OCI-LY7 (cell line): ENCODE measurements around the gene NOXRED1. TPM values are rescaled to one million over a fixed set of nuclear protein-coding genes. Genes with fewer than 3 reads are reported as not detected.

Experiments used
- BruUV-seq: library from RNA; stranded (reverse); fragments of 400-500 nt; replicated peaks from 2 replicates; lab custom pipeline; 2021; lab: Mats Ljungman, UMichigan
- CTCF ChIA-PET: fragments of 300-600 bp; sonication (Branson Sonifier 250); formaldehyde crosslinking; loops from one replicate; lab custom pipeline; 2022; ENCODE audit warnings: antibody characterized with exemption; ENCODE audit not compliant: unreplicated experiment; lab: Charles Lee
- POLR2A ChIA-PET: fragments of 300-600 bp; sonication (Branson Sonifier 250); formaldehyde crosslinking; loops from one replicate; lab custom pipeline; 2022; ENCODE audit warnings: antibody characterized with exemption; lab: Charles Lee
- DNase-seq: peaks from one replicate; pipeline ENCODE4 v3.0.0-alpha.2; 2015; ENCODE audit warnings: low spot score
- H2AFZ ChIP-seq: fragments of 200-600 bp; sonication (generic), shearing (Covaris generic); 2 replicates; pipeline ENCODE4 v1.6.1; 2014; ENCODE audit warnings: mild to moderate bottlenecking, antibody characterized with exemption, low read length, moderate library complexity
- H3K27ac ChIP-seq: fragments of 200-600 bp; sonication (generic); 2 replicates; pipeline ENCODE4 v1.5.1; 2014; ENCODE audit warnings: mixed run types, low read depth, mild to moderate bottlenecking, moderate library complexity, low read length, inconsistent platforms; ENCODE audit not compliant: poor library complexity, severe bottlenecking
- H3K36me3 ChIP-seq: fragments of 200-600 bp; sonication (generic); 2 replicates; pipeline ENCODE4 v1.6.1; 2014; ENCODE audit warnings: mild to moderate bottlenecking, antibody characterized with exemption, low read length, moderate library complexity, mixed read lengths; ENCODE audit not compliant: insufficient read depth
- H3K4me1 ChIP-seq: fragments of 200-600 bp; sonication (generic); 2 replicates; pipeline ENCODE4 v1.5.1; 2014; ENCODE audit warnings: mild to moderate bottlenecking, low read length; ENCODE audit not compliant: insufficient read depth, poor library complexity, severe bottlenecking
- H3K4me2 ChIP-seq: fragments of 200-600 bp; sonication (generic); 2 replicates; pipeline ENCODE4 v1.6.1; 2014; ENCODE audit warnings: mild to moderate bottlenecking, low read length
- H3K4me3 ChIP-seq: fragments of 200-600 bp; sonication (generic); 2 replicates; pipeline ENCODE4 v1.5.1; 2014; ENCODE audit warnings: mild to moderate bottlenecking, low read depth, low read length; ENCODE audit not compliant: poor library complexity, severe bottlenecking
- H3K79me2 ChIP-seq: fragments of 200-600 bp; sonication (generic); 2 replicates; pipeline ENCODE4 v1.6.1; 2016; ENCODE audit warnings: low read depth, mild to moderate bottlenecking, low read length, moderate library complexity, mixed read lengths; ENCODE audit not compliant: insufficient read depth
- H3K9me2 ChIP-seq: fragments of 200-600 bp; sonication (generic); 2 replicates; pipeline ENCODE4 v1.6.1; 2016; ENCODE audit warnings: mild to moderate bottlenecking, low read length, mixed read lengths; ENCODE audit not compliant: insufficient read depth
- H3K9me3 ChIP-seq: fragments of 200-600 bp; sonication (generic); 2 replicates; pipeline ENCODE4 v1.6.1; 2014; ENCODE audit warnings: mild to moderate bottlenecking, mixed run types, low read length, mixed read lengths
- H4K20me1 ChIP-seq: fragments of 200-600 bp; sonication (generic); 2 replicates; pipeline ENCODE4 v1.6.1; 2014; ENCODE audit warnings: mild to moderate bottlenecking, antibody characterized with exemption, low read length, moderate library complexity, mixed read lengths; ENCODE audit not compliant: insufficient read depth
- EZH2phosphoT487 ChIP-seq: fragments of 200-600 bp; sonication (generic); IDR thresholded peaks from 2 replicates; pipeline ENCODE4 v1.6.1; 2018; ENCODE audit warnings: low read depth, borderline replicate concordance, mild to moderate bottlenecking, mixed run types, antibody characterized with exemption, low read length, moderate library complexity, mixed read lengths
- intact Hi-C: fragments of 100-400 bp; cut with micrococcal nuclease; formaldehyde crosslinking; loops from one replicate; pipeline ENCODE4 v1.10.0; 2022; ENCODE audit not compliant: unreplicated experiment
- total RNA-seq, 2 experiments: library from RNA; depleted of rRNA in 1 of 2; stranded (reverse); fragments of >200 nt in 1 of 2; shearing (Covaris generic) in 1 of 2; gene quantifications; 2 replicates each; pipeline ENCODE4 v1.2.3, GENCODE V29; 2014 to 2022
- TF ChIP-seq, protein P1 (sequence below): fragments of 200-600 bp; sonication (generic); conservative IDR thresholded peaks from 2 replicates; pipeline ENCODE4 v1.5.1; 2014; ENCODE audit warnings: mild to moderate bottlenecking, antibody characterized with exemption, low read length, moderate library complexity, mixed read lengths

The NOXRED1 gene
- total RNA-seq, 2 experiments from 2014 or later = 0.38 to 0.74 TPM

DNA sequence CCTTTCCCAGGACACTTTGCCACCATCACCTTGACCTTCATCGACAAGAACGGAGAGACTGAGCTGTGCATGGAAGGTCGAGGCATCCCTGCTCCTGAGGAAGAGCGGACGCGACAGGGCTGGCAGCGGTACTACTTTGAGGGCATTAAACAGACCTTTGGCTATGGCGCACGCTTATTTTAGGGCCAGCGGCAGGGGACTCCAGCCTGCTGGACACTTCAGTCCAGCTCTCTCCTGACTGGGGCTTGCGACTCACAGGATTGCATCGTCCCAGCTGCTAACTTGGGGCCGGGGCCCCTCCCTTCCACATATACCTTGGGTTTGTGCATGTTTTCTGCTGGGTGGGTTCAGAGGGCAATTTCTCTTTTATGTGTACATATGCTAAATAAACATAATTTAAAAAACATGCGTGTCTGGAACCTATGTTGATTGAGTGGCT is 45.8 kb upstream of the NOXRED1 start:
- Histone ChIP-seq H3K36me3 (peaks cover 56% of the 10 kb centered on the region), H3K9me2 (no peaks in the 10 kb centered on the region), H3K4me3 (no peak overlapping the region), H2AFZ (no peak overlapping the region), H3K4me2 (no peak overlapping the region), H3K79me2 (no peaks in the 10 kb centered on the region), H4K20me1 (peaks cover 4% of the 10 kb centered on the region), H3K4me1 (no peaks in the 10 kb centered on the region), H3K9me3 (no peaks in the 10 kb centered on the region), H3K27ac (no peak overlapping the region)
- no peak for DNase-seq
- POLR2A ChIA-PET = interaction anchor here (0.7 kb wide), 1 partner anchor 107 kb away, joined by 3 read pairs; no protein-coding TSS in a partner anchor
- intact Hi-C loops = no loop called here
- TSS peak; percentile 70 for BruUV-seq
- CTCF ChIA-PET = no interaction called here
- TF ChIP-seq EZH2phosphoT487 = no peak
- TF ChIP-seq, protein P1, sequence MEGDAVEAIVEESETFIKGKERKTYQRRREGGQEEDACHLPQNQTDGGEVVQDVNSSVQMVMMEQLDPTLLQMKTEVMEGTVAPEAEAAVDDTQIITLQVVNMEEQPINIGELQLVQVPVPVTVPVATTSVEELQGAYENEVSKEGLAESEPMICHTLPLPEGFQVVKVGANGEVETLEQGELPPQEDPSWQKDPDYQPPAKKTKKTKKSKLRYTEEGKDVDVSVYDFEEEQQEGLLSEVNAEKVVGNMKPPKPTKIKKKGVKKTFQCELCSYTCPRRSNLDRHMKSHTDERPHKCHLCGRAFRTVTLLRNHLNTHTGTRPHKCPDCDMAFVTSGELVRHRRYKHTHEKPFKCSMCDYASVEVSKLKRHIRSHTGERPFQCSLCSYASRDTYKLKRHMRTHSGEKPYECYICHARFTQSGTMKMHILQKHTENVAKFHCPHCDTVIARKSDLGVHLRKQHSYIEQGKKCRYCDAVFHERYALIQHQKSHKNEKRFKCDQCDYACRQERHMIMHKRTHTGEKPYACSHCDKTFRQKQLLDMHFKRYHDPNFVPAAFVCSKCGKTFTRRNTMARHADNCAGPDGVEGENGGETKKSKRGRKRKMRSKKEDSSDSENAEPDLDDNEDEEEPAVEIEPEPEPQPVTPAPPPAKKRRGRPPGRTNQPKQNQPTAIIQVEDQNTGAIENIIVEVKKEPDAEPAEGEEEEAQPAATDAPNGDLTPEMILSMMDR = no peak

DNA sequence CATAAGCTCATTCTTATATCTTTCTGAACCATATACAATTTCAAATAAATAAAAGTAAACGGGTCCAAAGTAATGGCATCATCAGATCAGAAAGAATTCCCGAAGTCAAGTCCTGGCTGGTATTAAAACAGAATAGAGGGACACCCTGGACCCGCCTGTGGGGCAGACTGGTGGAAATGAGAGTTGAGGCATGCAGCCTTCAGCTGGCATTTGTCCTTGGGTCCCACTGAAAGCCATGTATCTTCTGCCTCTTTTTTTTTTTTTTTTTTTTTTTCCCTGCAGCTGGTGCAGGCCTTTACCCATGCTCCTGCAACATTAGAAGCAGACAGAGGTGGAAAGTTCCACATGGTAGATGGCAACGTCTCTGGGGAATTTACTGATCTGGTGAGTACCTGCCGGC is 44.5 kb upstream of the NOXRED1 start:
- H3K79me2 ChIP-seq = no peaks in the 10 kb centered on the region
- H3K36me3 ChIP-seq = peaks cover 68% of the 10 kb centered on the region
- no peak overlapping the region for H3K4me3 ChIP-seq
- H3K9me2 ChIP-seq = no peaks in the 10 kb centered on the region
- intact Hi-C loops = no loop called here
- H2AFZ ChIP-seq = no peak overlapping the region
- ChIA-PET CTCF (interaction anchor here (0.8 kb wide), 1 partner anchor 11 kb away, joined by 3 read pairs; no protein-coding TSS in a partner anchor), POLR2A (interaction anchor here (0.6 to 1.3 kb wide), 3 partner anchors 8 to 681 kb away, joined by 3 to 8 read pairs (median 3); no protein-coding TSS in a partner anchor)
- no peak overlapping the region for H3K4me2 ChIP-seq
- H3K27ac ChIP-seq = no peak overlapping the region
- no TSS peak for BruUV-seq
- TF ChIP-seq EZH2phosphoT487 = no peak
- TF ChIP-seq, protein P1 = no peak
- DNase-seq = no peak
- no peaks in the 10 kb centered on the region for H3K9me3 ChIP-seq
- H4K20me1 ChIP-seq = peaks cover 4% of the 10 kb centered on the region
- no peaks in the 10 kb centered on the region for H3K4me1 ChIP-seq

DNA sequence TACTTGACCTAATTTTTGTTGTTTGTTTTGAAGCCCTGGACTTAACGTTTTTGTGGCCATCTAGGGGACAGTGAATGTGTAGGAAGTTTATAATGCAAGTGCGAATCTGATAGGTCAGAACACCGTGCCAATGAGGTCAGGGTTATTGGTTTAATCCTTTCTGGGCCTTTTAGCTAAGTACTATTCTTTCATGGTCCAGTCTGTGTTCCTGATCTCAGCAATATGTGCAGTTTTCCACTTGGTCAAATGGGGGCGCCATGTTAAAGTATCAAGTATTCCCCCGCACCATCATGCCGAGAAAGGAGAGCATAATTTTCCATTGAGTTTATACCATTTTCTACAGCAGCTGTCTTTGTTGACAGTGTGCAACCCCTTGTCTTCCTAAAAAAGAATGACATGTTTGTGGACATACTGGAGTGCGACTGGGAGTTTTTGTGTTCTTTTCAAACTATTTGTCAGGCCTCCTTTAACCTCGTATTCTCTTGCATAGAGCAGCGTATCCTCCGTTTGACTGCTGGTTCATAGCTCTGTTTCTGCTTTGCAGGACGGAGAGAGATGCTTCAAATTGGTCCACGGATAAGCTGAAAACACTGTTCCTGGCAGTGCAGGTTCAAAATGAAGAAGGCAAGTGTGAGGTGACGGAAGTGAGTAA is 35.9 kb upstream of the NOXRED1 start:
- no TSS peak for BruUV-seq
- ChIA-PET CTCF (interaction anchor here (0.5 to 2.1 kb wide), 3 partner anchors 89 to 92 kb away, joined by 3 to 5 read pairs (median 3); no protein-coding TSS in a partner anchor), POLR2A (interaction anchor here (0.6 to 2.0 kb wide), 7 partner anchors 9 to 132 kb away, joined by 3 to 6 read pairs (median 3); no protein-coding TSS in a partner anchor)
- Histone ChIP-seq H3K4me1 (peaks cover 27% of the 10 kb centered on the region), H3K79me2 (peaks cover 45% of the 10 kb centered on the region), H4K20me1 (peaks cover 16% of the 10 kb centered on the region; the same call in 1 of the 2 replicates), H3K27ac (peak overlapping the region; percentile 66), H3K9me2 (no peaks in the 10 kb centered on the region), H3K9me3 (no peaks in the 10 kb centered on the region), H3K36me3 (peaks cover 55% of the 10 kb centered on the region), H2AFZ (no peak overlapping the region; the same call in 1 of the 2 replicates), H3K4me3 (peak overlapping the region; percentile 95), H3K4me2 (peak overlapping the region; percentile 77)
- intact Hi-C loops = loop anchor here (2.0 to 5.0 kb wide), 5 partner anchors 82 to 343 kb away; partner anchors contain the start of genes ADCK1, ALKBH1, SAMD15 and SLIRP
- DNase-seq = peak; percentile 79
- TF ChIP-seq, protein P1 = peak; percentile 97
- TF ChIP-seq EZH2phosphoT487 = no peak
